ENCODE data around the gene LDLR.
"Not testable (repeated sequence)": the region's sequence is repeated elsewhere in the genome, so short reads cannot be mapped to it uniquely, and the experiment has no call there.

Gene LDLR

GRCh38 chr19:11140896-11141295 lies 51.6 kb downstream of the LDLR start:
- no peak for DNase-seq (ENCODE audit: low spot score)

DNA sequence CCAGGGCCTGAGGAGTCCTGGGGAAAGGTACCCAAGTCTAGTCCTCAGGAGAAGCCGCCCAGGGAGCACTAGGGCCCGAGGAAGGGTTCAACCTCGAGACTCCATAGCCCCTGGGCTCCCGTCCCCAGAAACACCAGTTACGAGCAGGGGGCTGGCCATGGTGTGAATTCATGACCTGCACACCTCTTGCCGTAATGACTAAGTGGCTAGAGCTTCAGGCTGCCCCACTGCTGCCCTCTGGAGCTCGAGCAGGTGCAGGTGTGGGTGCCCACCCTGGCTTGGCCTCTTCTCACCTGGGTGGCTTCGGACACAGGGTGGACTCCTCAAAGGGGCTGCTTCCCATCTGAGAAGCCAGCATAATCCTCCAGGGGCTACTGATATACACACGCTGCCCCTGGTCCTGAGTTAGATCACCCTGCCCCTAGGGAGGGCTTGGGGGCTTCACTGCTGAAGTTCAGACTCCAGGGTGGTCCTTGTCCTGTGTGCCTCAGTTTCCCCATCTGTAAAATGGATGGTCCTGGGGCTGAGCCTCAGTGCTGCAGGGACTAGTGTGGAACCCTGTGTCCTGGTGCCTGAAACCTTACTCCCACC lies 52.8 kb downstream of the LDLR start:
- no peak for DNase-seq (ENCODE audit: low spot score)

DNA sequence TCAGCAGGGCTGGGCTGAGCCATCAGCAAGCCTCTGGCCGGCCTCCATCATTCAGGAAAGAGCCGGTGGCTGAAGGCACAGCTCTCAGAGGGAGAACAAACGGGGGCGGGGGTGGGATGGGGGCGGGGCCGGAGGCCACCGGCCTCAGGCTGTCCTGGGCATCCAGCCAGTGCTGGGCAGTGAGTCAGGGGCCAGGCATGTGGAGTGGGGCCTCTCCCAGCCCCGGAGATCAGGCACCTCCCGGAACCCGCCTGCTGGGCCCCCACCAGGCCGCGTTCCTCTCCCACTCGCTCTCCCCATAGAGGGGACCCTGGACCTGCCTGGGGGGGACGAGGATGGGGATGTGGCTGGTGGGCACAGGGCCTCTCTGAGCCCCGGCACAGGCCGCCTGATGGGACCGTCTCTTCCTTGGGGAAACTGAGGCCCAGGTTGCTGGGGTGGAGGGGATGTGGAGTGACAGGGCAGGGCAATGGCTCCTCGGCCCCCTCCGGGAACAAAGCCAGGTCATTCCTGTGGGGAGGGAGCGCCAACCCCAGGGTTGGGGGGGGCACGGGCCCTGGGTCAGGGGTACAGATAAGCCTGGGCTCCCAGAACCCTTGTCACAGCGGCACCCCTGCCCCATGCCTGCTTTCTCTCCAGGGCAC lies 53.4 kb downstream of the LDLR start:
- no peak for DNase-seq (ENCODE audit: low spot score)

DNA sequence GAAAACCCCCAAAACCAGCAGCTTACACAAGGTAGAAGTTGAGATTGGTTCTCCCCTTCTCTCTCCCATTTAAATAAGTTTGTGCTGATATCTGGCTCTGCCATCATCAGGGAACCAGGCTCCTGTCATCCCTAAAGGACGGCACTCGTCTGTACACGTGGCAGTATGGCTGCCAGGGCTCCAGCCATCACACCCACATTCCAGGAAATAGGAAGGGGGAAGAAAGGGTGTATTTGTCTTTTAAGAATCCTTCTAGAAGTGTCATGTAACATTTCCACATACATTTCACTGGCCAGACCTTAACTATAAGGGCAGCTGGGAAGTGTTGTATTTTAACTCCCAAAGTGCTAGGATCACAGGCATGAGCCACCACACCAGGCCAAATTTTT lies 56.3 kb downstream of the LDLR start:
- DNase-seq (ENCODE audit: low spot score), result no peak

GRCh38 chr19:11148001-11148400 lies 58.7 kb downstream of the LDLR start:
- DNase-seq (ENCODE audit: low spot score), result no peak

- no peak for DNase-seq (ENCODE audit: low spot score)
These were observed 61.9 kb downstream of the LDLR start for GRCh38 chr19:11151181-11151580.

GRCh38 chr19:11152318-11153062 lies 63.2 kb downstream of the LDLR start:
- peak; percentile 42 for DNase-seq (ENCODE audit: low spot score)

DNA sequence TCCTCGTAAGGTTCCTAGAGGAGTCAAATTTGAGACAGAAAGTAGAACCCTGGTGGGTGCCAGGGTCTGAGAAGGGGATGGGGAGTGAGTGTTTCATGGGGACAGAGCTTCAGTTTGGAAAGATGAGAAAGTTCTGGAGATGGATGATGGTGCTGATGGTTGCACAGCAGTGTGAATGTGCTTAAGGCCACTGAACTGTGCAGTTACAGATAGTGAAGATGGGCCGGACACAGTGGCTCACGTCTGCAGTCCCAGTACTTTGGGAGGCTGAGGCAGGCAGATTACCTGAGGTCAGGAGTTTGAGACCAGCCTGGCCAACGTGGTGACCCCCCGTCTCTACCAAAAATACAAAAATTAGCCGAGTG lies 65.4 kb downstream of the LDLR start:
- peak; percentile 47 for DNase-seq (ENCODE audit: low spot score)

DNA sequence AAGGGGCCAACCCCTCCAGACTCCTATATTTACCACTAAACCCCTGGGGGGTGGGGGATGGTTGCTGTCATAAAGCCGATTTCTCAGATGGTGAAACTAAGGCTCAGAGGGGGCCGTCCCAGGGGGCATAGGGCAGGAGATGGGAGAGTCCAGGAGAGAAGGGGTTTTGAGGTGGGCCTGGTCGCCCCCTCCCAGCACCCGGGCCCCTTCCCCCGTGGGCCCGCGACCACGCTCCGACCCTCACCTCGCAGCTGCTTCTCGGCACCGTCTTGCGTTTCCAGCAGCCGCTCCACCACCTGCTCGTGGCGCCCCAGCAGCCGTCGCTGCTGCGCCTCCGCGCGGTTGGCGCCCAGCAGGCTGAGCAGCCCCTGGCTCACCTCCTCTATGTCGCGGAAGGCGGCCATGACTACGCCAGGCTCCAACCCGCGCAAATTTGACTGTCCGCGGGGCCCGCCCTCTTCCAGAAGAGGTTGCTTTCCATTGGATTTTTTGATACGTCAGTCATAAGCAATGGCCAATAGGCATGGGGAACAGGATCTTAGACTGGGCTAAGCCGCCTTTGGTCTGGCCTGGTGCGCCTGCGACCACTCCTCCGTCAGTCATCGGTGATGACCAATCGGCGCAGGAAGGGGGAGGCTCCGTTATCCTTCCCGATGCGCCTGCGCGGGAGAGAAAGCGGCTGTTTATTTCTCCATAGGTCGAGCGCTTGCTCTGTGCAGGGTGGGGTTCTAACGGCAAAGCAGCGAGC lies 66.3 kb downstream of the LDLR start, which contains the start of gene SPC24:
SPC24 (minus strand) TSS at position 410 of the 748 bp plus-strand sequence; CDS start at position 404, 6 bp downstream.
- DNase-seq (ENCODE audit: low spot score), result peak; percentile 97

DNA sequence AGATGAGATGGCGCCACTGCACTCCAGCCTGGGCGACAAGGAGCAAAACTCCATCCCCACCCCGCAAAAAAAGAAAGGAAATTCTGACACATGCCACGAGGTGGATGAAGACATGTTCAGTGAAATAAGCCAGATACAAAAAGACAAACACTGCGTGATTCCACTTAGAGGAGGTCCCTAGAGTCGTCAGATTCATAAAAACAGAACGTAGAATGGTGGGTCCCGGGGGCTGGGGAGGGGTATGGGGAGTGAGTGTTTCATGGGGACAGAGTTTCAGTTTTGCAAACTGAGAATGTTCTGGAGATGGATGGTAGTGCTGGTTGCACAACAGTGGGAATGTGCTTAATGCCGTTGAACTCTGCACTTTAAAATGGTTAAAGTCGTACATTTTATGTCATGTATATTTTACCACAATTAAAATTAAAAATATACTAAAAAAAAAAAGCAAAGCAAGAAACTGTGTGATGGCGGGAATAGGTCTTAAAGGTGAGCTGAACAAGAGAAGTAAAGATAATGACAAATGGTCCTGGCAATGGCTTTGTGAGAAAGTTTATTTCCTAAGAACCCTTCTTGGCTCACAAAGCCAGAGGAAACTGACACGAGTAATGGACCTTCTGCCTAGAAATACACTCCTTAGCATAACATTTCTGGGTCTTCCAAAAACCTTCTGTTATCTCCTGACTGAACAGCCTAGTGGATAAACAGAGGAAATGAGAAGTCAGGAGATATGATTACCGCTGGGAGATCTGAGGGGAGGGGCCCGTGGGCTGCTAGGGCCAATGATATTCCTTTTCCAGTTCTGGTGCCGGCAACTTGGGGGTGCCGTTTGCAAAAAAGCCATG lies 70.6 kb downstream of the LDLR start:
- no peak for DNase-seq (ENCODE audit: low spot score)

DNA sequence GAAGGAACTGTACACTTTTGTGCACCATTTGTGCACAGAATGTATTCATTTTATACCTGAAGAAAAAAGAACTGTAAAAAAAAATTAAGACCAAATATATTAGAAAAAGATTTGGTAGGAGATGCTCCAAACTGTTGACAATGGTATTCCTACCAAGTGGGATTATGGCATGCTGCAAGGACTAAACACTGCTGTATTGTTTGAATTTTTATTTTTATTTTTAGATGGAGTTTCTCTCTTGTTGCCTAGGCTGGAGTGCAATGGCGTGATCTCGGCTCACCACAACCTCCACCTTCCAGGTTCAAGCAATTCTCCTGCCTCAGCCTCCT lies 71.1 kb downstream of the LDLR start:
- DNase-seq (ENCODE audit: low spot score), result not testable (repeated sequence)

GRCh38 chr19:11164296-11164695 lies 75.0 kb downstream of the LDLR start:
- no peak for DNase-seq (ENCODE audit: low spot score)

DNA sequence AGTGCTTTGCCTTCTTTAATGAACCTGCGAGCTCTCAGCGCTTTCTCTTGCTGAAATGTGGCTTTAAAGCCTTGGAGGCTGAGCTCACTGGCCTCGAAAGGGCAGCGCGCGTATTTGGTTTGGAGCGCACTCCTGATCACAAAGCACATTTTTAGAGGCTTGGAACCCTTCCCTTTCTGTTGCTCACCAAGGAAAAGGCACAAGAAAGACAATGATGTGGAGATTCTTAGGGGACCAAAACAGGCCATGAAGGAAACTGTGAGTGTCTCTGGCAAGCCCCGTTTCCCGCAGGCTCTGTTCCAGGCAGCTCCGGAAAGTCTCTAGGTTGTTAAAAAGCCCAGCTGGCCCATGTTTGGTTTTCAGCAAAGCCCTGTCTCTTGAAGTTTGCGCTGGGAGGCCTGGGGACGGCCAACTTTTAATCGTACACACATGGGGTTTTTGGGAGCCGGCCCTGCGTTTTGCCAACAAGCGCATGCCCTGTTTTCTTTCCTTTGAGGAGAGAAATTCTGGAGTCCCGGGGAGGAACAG lies 75.7 kb downstream of the LDLR start:
- no peak for DNase-seq (ENCODE audit: low spot score)

DNA sequence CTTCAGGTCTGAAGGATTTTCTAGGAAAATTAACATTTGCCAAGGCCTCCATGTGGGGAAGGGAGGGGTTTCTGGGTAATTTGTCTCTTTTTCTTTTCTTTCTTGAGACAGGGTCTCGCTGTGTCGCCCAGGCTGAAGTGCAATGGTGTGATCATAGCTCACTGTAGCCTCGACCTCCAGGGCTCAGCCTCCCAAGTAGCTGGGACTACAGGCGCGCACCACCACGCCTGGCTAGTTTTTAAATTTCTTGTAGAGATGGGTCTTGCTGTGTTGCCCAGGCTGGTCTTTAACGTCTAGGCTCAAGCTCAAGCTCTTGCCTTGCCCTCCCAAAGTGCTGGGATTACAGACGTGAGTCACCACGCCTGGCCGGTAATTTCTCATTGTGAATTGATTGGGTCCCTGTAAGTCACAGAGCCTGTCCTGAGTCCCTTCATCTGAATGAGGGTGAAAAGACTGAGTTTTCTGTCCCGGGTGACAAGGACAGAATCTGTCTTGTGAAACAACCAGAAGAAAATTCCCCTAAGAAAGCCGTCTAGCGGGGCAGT lies 76.3 kb downstream of the LDLR start:
- DNase-seq (ENCODE audit: low spot score), result no peak

DNA sequence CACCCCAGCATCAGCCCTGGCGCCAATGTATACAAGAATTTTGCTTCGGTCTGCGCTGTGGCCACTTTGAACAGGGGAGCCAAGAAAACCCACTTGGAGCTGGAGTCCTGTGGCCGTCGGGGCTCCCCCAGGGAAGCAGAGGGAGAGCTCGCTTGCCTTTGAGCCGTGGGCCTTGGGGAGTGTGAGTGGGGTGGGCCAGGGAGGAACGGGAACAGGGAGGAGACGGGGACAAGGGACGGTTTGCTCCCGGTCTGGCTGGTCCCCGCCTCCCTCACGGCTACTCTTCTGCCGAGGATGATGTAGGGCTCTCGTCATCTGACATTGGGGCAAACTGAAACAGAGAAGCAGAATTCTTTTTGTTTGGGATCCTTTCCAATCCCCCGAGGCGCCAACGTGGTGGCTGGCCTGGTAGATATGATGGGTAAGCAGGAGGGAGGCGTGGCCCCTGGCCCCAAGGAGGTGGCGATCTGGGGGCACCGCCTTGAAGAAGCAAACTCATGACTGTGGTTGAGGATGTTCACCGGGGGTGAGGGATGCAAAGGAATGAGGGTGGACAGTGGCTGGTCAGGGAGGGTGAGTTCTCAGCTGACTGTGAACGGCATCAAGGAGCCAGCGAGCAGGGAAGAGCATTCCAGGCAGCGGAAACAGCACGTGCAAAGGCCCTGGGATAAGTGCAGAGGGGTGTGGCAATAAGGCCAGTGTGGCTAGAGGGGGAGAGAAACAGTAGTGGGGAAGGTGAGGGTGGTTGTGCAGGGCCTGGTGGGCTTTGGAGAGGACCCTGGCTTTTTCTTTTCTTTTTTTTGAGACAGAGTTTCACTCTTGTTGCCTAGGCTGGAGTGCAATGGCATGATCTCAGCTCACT lies 77.2 kb downstream of the LDLR start:
- DNase-seq (ENCODE audit: low spot score), result no peak

DNA sequence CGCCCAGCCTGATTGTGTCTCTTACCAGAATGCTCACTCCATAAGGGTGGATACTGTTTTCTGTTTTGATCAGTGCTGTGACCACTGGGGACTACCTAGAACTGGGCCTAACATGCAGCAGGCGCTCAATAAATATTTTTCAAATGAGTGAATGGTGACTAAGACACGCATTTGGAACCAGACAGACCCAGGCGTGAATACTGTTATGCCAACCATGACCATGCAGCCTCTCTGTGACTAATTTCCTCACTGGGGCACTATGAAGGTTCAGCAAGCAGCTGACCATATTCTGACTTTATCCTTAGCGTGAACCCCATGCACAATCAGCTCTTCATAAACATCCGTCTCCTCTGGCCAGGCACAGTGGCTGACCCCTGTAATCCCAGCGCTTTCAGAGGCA lies 79.3 kb downstream of the LDLR start:
- DNase-seq (ENCODE audit: low spot score), result no peak

DNA sequence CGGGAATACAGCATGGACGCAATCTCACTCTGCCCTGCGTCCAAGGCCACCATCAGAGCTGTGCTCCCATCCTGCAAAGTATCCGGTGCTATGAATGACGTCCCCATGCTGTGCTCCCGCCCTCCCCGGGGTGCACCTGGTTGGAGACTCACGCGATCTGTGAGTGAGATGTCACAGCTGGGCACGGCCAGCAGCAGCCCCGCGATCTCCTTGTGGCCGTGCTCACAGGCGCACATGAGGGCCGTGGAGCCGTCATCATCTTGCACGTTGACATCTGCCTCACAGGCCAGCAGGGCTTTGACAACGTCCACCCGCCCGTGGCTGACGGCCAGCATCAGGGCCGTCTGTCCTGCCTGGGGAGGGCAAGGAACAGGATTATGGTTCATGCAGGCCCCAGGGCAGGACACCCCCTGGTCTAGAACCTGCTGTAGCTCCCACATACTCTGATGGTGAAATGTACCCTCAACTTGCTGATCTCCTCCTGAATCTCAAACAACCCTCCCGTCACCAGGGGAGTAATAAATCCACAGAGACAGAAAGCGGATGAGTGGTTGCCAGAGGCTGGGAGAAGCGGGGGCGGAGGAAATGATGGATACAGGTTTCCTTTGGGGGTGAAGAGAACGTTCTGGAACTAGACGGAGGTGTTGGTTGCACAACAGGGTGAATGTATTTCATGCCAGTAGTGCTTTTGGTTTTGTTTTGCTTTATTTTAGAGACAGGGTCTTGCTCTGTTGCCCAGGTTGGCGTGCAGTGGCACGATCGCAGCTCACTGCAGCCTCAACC lies 80.8 kb downstream of the LDLR start:
- no peak for DNase-seq (ENCODE audit: low spot score)

DNA sequence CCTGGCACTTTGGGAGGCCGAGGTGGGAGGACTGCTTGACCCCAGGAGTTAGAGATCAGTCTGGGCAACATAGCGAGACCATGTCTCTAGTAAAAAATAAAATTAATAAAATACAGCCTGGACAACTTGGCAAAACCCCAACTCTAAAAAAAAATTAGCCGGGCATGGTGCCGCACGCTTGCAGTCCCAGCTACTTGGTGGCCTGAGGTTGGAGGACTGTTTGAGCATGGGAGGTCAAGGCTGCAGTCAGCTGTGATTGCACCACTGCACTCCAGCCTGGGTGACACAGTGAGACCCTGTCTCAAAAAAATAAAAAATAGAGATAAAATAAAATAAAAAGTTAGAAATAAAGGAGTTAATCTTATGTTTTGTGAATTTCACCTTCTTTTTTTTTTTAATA lies 81.9 kb downstream of the LDLR start:
- DNase-seq (ENCODE audit: low spot score), result no peak

DNA sequence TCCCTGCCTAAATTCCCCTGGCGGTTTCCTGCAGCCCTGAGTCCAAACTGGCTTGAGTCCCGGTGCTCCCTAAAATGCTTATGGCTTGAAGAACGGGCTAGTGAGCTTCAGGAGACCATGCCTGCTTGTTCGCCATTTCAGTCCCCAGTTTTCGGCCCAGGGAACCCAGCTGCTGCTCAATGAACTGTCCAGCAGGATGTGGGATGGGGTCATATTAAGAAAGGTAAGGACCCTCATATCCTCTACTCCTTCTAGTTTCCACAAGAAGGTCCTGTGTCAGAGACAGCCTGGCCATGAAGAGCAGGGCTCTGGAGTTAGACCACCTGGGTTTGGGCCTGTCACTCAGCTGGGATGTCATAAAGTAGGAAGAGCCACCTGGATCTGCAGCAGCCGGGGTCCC lies 83.3 kb downstream of the LDLR start:
- DNase-seq (ENCODE audit: low spot score), result no peak

Measured in hematopoietic multipotent progenitor cell treated with erythropoietin and hydrocortisone succinate and interleukin-3 and kit ligand, for 17 days (in vitro differentiated cells).